GM12878 (cell line): Measurements from ENCODE around the gene CYB5B. TPM values are rescaled to one million over a fixed set of nuclear protein-coding genes. Genes with fewer than 3 reads are reported as not detected.

Source experiments
- ASH2L ChIP-seq: fragments of 300-600, 200-600 bp; sonication (generic); IDR thresholded peaks from 2 replicates; pipeline ENCODE4 v1.6.1; 2017; ENCODE audit warnings: low read depth, mild to moderate bottlenecking, borderline replicate concordance
- CHD2 ChIP-seq: IDR thresholded peaks from 2 replicates; pipeline ENCODE4 v1.6.1; 2011; ENCODE audit warnings: low read depth, low read length, improper control_type of control experiment, borderline replicate concordance
- ELK1 ChIP-seq: IDR thresholded peaks from 2 replicates; pipeline ENCODE4 v1.6.1; 2012; ENCODE audit warnings: low read depth, low read length, improper control_type of control experiment
- EZH2 ChIP-seq: IDR thresholded peaks from 2 replicates; pipeline ENCODE4 v1.6.1; 2012; ENCODE audit warnings: low read depth, mild to moderate bottlenecking, control low read depth, inconsistent platforms, low read length, borderline replicate concordance; ENCODE audit not compliant: control insufficient read depth
- HDGF ChIP-seq: fragments of 450-650 bp; IDR thresholded peaks from 2 replicates; pipeline ENCODE4 v1.6.1; 2016; ENCODE audit warnings: antibody characterized with exemption
- KDM1A ChIP-seq: fragments of 200-600 bp; sonication (generic); IDR thresholded peaks from 2 replicates; pipeline ENCODE4 v1.6.1; 2016; ENCODE audit warnings: borderline replicate concordance
- LARP7 ChIP-seq: fragments of 450-650 bp; IDR thresholded peaks from 2 replicates; pipeline ENCODE4 v1.6.1; 2017; ENCODE audit warnings: mild to moderate bottlenecking
- MAX ChIP-seq: IDR thresholded peaks from 2 replicates; pipeline ENCODE4 v1.6.1; 2012; ENCODE audit warnings: low read depth, low read length, improper control_type of control experiment
- MEF2A ChIP-seq: IDR thresholded peaks from 2 replicates; pipeline ENCODE4 v1.6.1; 2011; ENCODE audit warnings: low read depth, mild to moderate bottlenecking, low read length, moderate library complexity; ENCODE audit not compliant: insufficient read depth
- MLLT1 ChIP-seq: fragments of 450-650 bp; IDR thresholded peaks from 2 replicates; pipeline ENCODE4 v1.6.1; 2016; ENCODE audit warnings: mild to moderate bottlenecking
- MTA3 ChIP-seq: IDR thresholded peaks from 2 replicates; pipeline ENCODE4 v1.6.1; 2012; ENCODE audit warnings: low read length, inconsistent platforms, borderline replicate concordance
- NFIC ChIP-seq: IDR thresholded peaks from 2 replicates; pipeline ENCODE4 v1.6.1; 2012; ENCODE audit warnings: low read depth, mild to moderate bottlenecking, inconsistent platforms, low read length, moderate library complexity
- NFXL1 ChIP-seq: fragments of 450-650 bp; IDR thresholded peaks from 2 replicates; pipeline ENCODE4 v1.6.1; 2017; ENCODE audit warnings: antibody characterized with exemption, mild to moderate bottlenecking, borderline replicate concordance
- NFYA ChIP-seq: IDR thresholded peaks from 2 replicates; pipeline ENCODE4 v1.6.1; 2011; ENCODE audit warnings: low read depth, mild to moderate bottlenecking, low read length, improper control_type of control experiment, borderline replicate concordance
- NR2C1 ChIP-seq: fragments of 450-650 bp; IDR thresholded peaks from 2 replicates; pipeline ENCODE4 v1.6.1; 2017; ENCODE audit warnings: antibody characterized with exemption, mild to moderate bottlenecking, moderate library complexity
- NR2F1 ChIP-seq: fragments of 450-650 bp; conservative IDR thresholded peaks from 2 replicates; pipeline ENCODE4 v1.6.1; 2017; ENCODE audit warnings: mild to moderate bottlenecking
- PBX3 ChIP-seq: IDR thresholded peaks from 2 replicates; pipeline ENCODE4 v1.6.1; 2011; ENCODE audit warnings: mild to moderate bottlenecking, low read depth, low read length, moderate library complexity; ENCODE audit not compliant: insufficient replicate concordance
- POLR2A ChIP-seq: IDR thresholded peaks from 2 replicates; pipeline ENCODE4 v1.6.1; 2011; ENCODE audit warnings: low read depth, mild to moderate bottlenecking, low read length
- POU2F2 ChIP-seq: IDR thresholded peaks from 3 replicates; pipeline ENCODE4 v1.6.1; 2011; ENCODE audit warnings: low read depth, mild to moderate bottlenecking, low read length, borderline replicate concordance
- SREBF1 ChIP-seq: IDR thresholded peaks from 2 replicates; pipeline ENCODE4 v1.6.1; 2012; ENCODE audit warnings: mild to moderate bottlenecking, low read length
- SUZ12 ChIP-seq: fragments of 200-600 bp; sonication (generic); IDR thresholded peaks from one replicate; pipeline ENCODE4 v1.6.1; 2018; ENCODE audit warnings: antibody characterized with exemption, mild to moderate bottlenecking; ENCODE audit not compliant: unreplicated experiment
- WRNIP1 ChIP-seq: IDR thresholded peaks from 2 replicates; pipeline ENCODE4 v1.6.1; 2011; ENCODE audit warnings: low read depth, low read length, improper control_type of control experiment, borderline replicate concordance
- YY1 ChIP-seq: IDR thresholded peaks from 2 replicates; pipeline ENCODE4 v1.6.1; 2011; ENCODE audit warnings: low read depth, mild to moderate bottlenecking, low read length
- ZBED1 ChIP-seq: IDR thresholded peaks from 2 replicates; pipeline ENCODE4 v1.6.1; 2016; ENCODE audit warnings: borderline replicate concordance
- ZBTB4 ChIP-seq: fragments of 450-650 bp; formaldehyde crosslinking; IDR thresholded peaks from 2 replicates; pipeline ENCODE4 v1.4.0; 2022; ENCODE audit warnings: mild to moderate bottlenecking, moderate library complexity
- polyA plus RNA-seq, 11 experiments: library from polyadenylated mRNA; depleted of rRNA in 4 of 11; unstranded in 6 of 11; stranded (reverse) in 5 of 11; fragments of >200 nt; fragmentation: Nextera tagmentation in 4 of 11; fragmentation: Illumina TruSeq in 1 of 11; extraction: Ambion mirVana in 4 of 11; extraction: Trizol in 1 of 11; gene quantifications; 1 replicate in 1 of 11; 2 replicates in 10 of 11; pipeline versions ENCODE4 v1.2.1 to v1.2.3, GENCODE V29; 2011 to 2016; ENCODE audit warnings: inconsistent platforms in 2 of 11, missing spikeins in 2 of 11, low read depth in 1 of 11
- total RNA-seq, 4 experiments: library from RNA; depleted of rRNA in 3 of 4; stranded (reverse); fragments of >200 nt in 3 of 4; fragmentation: Illumina TruSeq in 1 of 4; extraction: Trizol in 1 of 4; gene quantifications; 2 replicates each; pipeline versions ENCODE4 v1.2.1 to v1.2.3, GENCODE V29; 2013 to 2021

CYB5B gene
- total and polyA plus RNA-seq, 10 of the 15 experiments (the other 5 are each of a cell fraction or from before 2014, with no cell fraction given), result 145 to 305 (median 179) TPM

GRCh38 chr16:69501956-69502745 lies 77.7 kb downstream of the CYB5B start (continued):
- TF ChIP-seq EZH2, result no peak
- TF ChIP-seq MEF2A, result no peak
- TF ChIP-seq KDM1A, result no peak
- TF ChIP-seq SREBF1, result no peak
- no peak for TF ChIP-seq MLLT1
- no peak for TF ChIP-seq CHD2
- TF ChIP-seq NR2C1, result no peak
- no peak for TF ChIP-seq PBX3
- TF ChIP-seq POLR2A, result no peak
- no peak for TF ChIP-seq MTA3
- TF ChIP-seq WRNIP1, result no peak
- TF ChIP-seq NFIC, result peak; percentile 46; the same call in 1 of the 2 replicates
- no peak for TF ChIP-seq ZBTB4
- no peak for TF ChIP-seq MAX
- TF ChIP-seq ASH2L, result no peak
- TF ChIP-seq ZBED1, result no peak
- TF ChIP-seq HDGF, result no peak
- TF ChIP-seq NR2F1, result no peak
- TF ChIP-seq NFXL1, result no peak
- no peak for TF ChIP-seq NFYA
- TF ChIP-seq POU2F2, result no peak
- no peak for TF ChIP-seq LARP7
- TF ChIP-seq ELK1, result no peak
- TF ChIP-seq YY1, result no peak
- TF ChIP-seq SUZ12, result no peak
